Non-pigmented ciliary epithelial cell (primary cell): Measurements from ENCODE around the gene RAB5A.
"Not testable (repeated sequence)": the region's sequence is repeated elsewhere in the genome, so short reads cannot be mapped to it uniquely, and the experiment has no call there.

Source experiments
- DNase-seq: peaks from one replicate; pipeline ENCODE4 v3.0.0-alpha.2; 2010; ENCODE audit warnings: low read depth

RAB5A gene

DNA sequence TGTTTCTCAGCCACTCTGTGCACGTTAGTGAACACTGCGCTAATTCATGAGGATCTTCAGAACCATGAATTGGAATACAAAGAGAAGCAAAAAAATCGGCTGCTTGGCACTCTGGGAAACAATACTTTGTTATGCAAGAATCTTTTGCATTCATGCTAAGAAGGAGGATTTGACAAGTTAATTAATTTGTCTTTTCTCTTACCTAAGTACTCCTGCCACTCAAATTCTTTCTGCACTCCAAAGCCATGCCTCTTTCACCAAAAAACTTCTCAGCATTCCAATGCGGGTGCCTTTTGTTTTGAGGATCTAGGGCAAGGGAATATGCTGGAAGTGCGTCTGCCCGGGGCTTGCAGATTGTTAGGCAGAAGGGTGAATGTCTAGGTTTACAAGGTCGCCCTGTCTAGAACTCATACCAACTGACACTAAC is 82.0 kb downstream of the RAB5A start:
- DNase-seq = no peak

DNA sequence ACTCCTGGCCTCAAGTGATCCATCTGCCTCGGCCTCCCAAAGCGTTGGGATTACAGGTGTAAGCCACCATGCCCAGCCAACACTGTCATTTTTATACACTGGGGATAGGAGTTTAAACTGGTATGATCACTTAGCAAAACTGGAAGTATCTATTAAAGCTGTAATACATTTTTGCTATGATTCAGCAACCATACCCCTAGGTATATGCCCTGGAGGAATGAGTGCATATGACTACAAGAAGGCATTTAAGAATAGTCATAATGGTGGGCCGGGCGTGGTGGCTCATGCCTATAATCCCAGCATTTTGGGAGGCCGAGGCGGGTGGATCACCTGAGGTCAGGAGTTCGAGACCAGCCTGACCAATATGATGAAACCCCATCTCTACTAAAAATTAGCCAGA is 85.0 kb downstream of the RAB5A start:
- DNase-seq = not testable (repeated sequence)
